Endothelial cell of umbilical vein (primary cell): Measurements from ENCODE around the gene KRT76. TPM values are rescaled to one million over a fixed set of nuclear protein-coding genes. Genes with fewer than 3 reads are reported as not detected.

Source experiments
- BruUV-seq: library from RNA; stranded (reverse); fragments of 400-500 nt; replicated peaks from 2 replicates; lab custom pipeline; 2021; lab: Mats Ljungman, UMichigan
- CTCF ChIA-PET: fragments of 300-600, 350-600 bp; sonication (Branson Sonifier 250); formaldehyde crosslinking; loops from one replicate; lab custom pipeline; 2021; ENCODE audit warnings: antibody characterized with exemption, inconsistent platforms; lab: Charles Lee
- POLR2A ChIA-PET: fragments of 300-600, 350-600 bp; sonication (Branson Sonifier 250); formaldehyde crosslinking; loops from one replicate; lab custom pipeline; 2021; ENCODE audit warnings: antibody characterized with exemption, inconsistent platforms; lab: Charles Lee
- DNase-seq: peaks from one replicate; pipeline ENCODE4 v3.0.0-alpha.2; 2011; ENCODE audit warnings: low read depth, low spot score
- FAIRE-seq: peaks from 2 replicates; lab custom pipeline; 2011; peaks lifted over from hg19 to GRCh38; lab: Jason Lieb, UNC
- H2AFZ ChIP-seq: 2 replicates; pipeline ENCODE4 v1.6.0; 2012; ENCODE audit warnings: low read depth, low read length, control low read depth, inconsistent platforms
- H3K27ac ChIP-seq: 2 replicates; pipeline ENCODE4 v1.5.1; 2011; ENCODE audit warnings: low read depth, mild to moderate bottlenecking, control low read depth, low read length, moderate library complexity; ENCODE audit not compliant: insufficient read depth
- H3K27me3 ChIP-seq, 2 experiments: 2 replicates each; pipeline versions ENCODE4 v1.6.0 to v1.6.1; 2011; ENCODE audit warnings: low read length in 2 of 2, mixed read lengths in 1 of 2; ENCODE audit not compliant: control insufficient read depth in 2 of 2, insufficient read depth in 2 of 2
- H3K36me3 ChIP-seq, 2 experiments: 2 replicates in 1 of 2; 3 replicates in 1 of 2; pipeline ENCODE4 v1.5.1; 2011; ENCODE audit warnings: low read length in 2 of 2, mild to moderate bottlenecking in 1 of 2, moderate library complexity in 1 of 2; ENCODE audit not compliant: control insufficient read depth in 2 of 2, insufficient read depth in 2 of 2; ENCODE audit errors: extremely low read depth in 1 of 2
- H3K4me1 ChIP-seq: 3 replicates; pipeline ENCODE4 v1.5.1; 2011; ENCODE audit warnings: mild to moderate bottlenecking, low read length; ENCODE audit not compliant: control insufficient read depth, insufficient read depth; ENCODE audit errors: extremely low read depth
- H3K4me2 ChIP-seq: 2 replicates; pipeline ENCODE4 v1.6.1; 2011; ENCODE audit warnings: low read length, control low read depth, mixed read lengths; ENCODE audit not compliant: insufficient read depth
- H3K4me3 ChIP-seq, 3 experiments: fragments of 200-600 bp in 1 of 3; sonication (generic), shearing (Covaris generic) in 1 of 3; replicated peaks in 1 of 3; 2 replicates each; pipeline ENCODE4 v1.5.1; 2011 to 2016; ENCODE audit warnings: control low read depth in 3 of 3, low read length in 3 of 3, mild to moderate bottlenecking in 2 of 3, inconsistent platforms in 1 of 3, low read depth in 1 of 3, moderate library complexity in 1 of 3; ENCODE audit not compliant: insufficient read depth in 1 of 3
- H3K79me2 ChIP-seq: 2 replicates; pipeline ENCODE4 v1.6.0; 2012; ENCODE audit warnings: low read length, inconsistent platforms; ENCODE audit not compliant: control insufficient read depth, insufficient read depth
- H3K9ac ChIP-seq: replicated peaks from 2 replicates; pipeline ENCODE3; 2011; ENCODE audit warnings: low read length, control low read depth; ENCODE audit not compliant: insufficient read depth; ENCODE audit errors: extremely low read depth
- H3K9me1 ChIP-seq: replicated peaks from 3 replicates; pipeline ENCODE4 v1.6.0; 2011; ENCODE audit warnings: mild to moderate bottlenecking, low read length; ENCODE audit not compliant: control insufficient read depth, insufficient read depth; ENCODE audit errors: extremely low read depth
- H3K9me3 ChIP-seq: replicated peaks from 2 replicates; pipeline ENCODE4 v1.5.1; 2012; ENCODE audit warnings: low read length, inconsistent platforms; ENCODE audit not compliant: control insufficient read depth, insufficient read depth
- H4K20me1 ChIP-seq: replicated peaks from 2 replicates; pipeline ENCODE3; 2011; ENCODE audit warnings: mild to moderate bottlenecking, low read length; ENCODE audit not compliant: control insufficient read depth, insufficient read depth; ENCODE audit errors: extremely low read depth
- EZH2 ChIP-seq: IDR thresholded peaks from 2 replicates; pipeline ENCODE4 v1.6.1; 2012; ENCODE audit warnings: borderline replicate concordance, low read depth, mild to moderate bottlenecking, moderate library complexity, low read length, inconsistent platforms; ENCODE audit not compliant: severe bottlenecking
- FOS ChIP-seq: IDR thresholded peaks from 2 replicates; pipeline ENCODE4 v1.6.1; 2011; ENCODE audit warnings: mild to moderate bottlenecking, low read length, moderate library complexity, borderline replicate concordance; ENCODE audit not compliant: insufficient read depth
- GATA2 ChIP-seq: IDR thresholded peaks from 2 replicates; pipeline ENCODE4 v1.7.0; 2011; ENCODE audit warnings: low read depth, mild to moderate bottlenecking, moderate library complexity, mixed read lengths, low read length; ENCODE audit not compliant: insufficient read length, insufficient read depth
- JUN ChIP-seq: IDR thresholded peaks from 2 replicates; pipeline ENCODE4 v1.6.1; 2011; ENCODE audit warnings: borderline replicate concordance, low read depth; ENCODE audit not compliant: insufficient read length, insufficient read depth
- MYC ChIP-seq: IDR thresholded peaks from one replicate; pipeline ENCODE4 v1.6.1; 2011; ENCODE audit warnings: mild to moderate bottlenecking, low read depth, low read length
- POLR2A ChIP-seq: IDR thresholded peaks from 2 replicates; pipeline ENCODE4 v1.6.1; 2012; ENCODE audit warnings: low read depth, mild to moderate bottlenecking, control low read depth, low read length
- POLR2AphosphoS5 ChIP-seq: IDR thresholded peaks from 2 replicates; pipeline ENCODE4 v1.6.1; 2012; ENCODE audit warnings: low read depth, mild to moderate bottlenecking, control low read depth, low read length, moderate library complexity; ENCODE audit not compliant: insufficient read depth
- dilution Hi-C: fragments of 300-500 bp; cut with MboI; formaldehyde crosslinking; loops from one replicate; pipeline ENCODE4 v1.15.0; 2019; ENCODE audit warnings: low sequenced_read_pairs; ENCODE audit not compliant: extremely low pct_ligation_motif_present
- intact Hi-C: fragments of 100-400 bp; cut with micrococcal nuclease; formaldehyde crosslinking; loops from one replicate; pipeline ENCODE4 v1.10.0; 2022
- polyA plus RNA-seq, 4 experiments: library from polyadenylated mRNA; depleted of rRNA in 3 of 4; stranded (reverse) in 3 of 4; unstranded in 1 of 4; fragments of >200 nt; gene quantifications; 2 replicates each; pipeline versions ENCODE4 v1.2.1 to v1.2.3, GENCODE V29; 2011 to 2012; ENCODE audit warnings: missing spikeins in 1 of 4
- total RNA-seq: library from RNA; stranded (reverse); gene quantifications from 2 replicates; pipeline ENCODE4 v1.2.3, GENCODE V29; 2021
- TF ChIP-seq, protein P1 (sequence below), 2 donors: IDR thresholded peaks; 1 replicate in 1 of 2; 2 replicates in 1 of 2; pipeline ENCODE4 v1.5.1; 2011; ENCODE audit warnings: low read length in 2 of 2, mild to moderate bottlenecking in 2 of 2, moderate library complexity in 2 of 2, control low read depth in 1 of 2, inconsistent platforms in 1 of 2, low read depth in 1 of 2; ENCODE audit not compliant: insufficient read depth in 1 of 2; ENCODE audit errors: extremely low read depth in 1 of 2
- TF ChIP-seq, protein P2 (sequence below): IDR thresholded peaks from 2 replicates; pipeline ENCODE4 v1.6.1; 2011; ENCODE audit not compliant: insufficient read depth, insufficient read length

The KRT76 gene
- total and polyA plus RNA-seq, 2 donors (not counting 3 experiments of a cell fraction or from before 2014, with no cell fraction given) = not detected

DNA sequence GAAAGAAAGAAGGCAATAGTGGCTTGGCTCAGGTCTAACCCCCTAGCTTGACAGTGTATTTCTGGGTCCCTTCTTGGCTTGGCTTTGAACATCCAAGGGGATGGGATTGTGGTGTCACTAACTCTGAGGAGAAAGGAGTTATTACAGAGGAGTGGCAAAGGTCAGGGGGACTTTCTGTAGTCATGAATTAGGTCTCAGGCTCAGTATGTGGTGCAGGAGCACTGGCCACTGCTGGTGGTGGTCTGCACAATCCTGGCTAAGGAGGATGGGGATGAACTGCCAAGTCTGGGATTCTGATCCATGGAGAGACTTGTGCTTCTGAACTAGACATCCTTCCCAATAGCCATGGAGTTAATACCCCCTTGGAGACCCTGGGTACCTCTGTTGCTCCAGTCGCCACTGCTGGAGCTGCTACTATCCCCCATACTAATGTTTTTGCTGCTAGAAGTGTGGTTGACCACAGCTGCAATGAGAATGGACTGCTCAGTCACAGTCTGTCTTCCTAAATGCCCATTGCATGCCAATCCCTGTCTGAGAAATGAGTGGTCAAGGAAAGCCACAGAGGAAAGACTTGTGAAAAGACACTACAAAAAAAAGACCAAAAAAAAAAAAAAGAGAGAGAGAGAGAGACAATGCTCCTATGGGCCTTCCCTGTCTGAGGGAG lies 32.5 kb downstream of the KRT76 start:
- POLR2A ChIA-PET = no interaction called here
- dilution Hi-C loops (no loop called here), intact Hi-C loops (no loop called here)
- Histone ChIP-seq H2AFZ (no peak overlapping the region), H3K27me3 (no peaks in the 10 kb centered on the region), H3K9ac (no peak overlapping the region), H3K4me3 (no peak overlapping the region), H3K4me1 (no peaks in the 10 kb centered on the region), H3K9me1 (no peaks in the 10 kb centered on the region), H3K79me2 (no peaks in the 10 kb centered on the region), H3K36me3 (no peaks in the 10 kb centered on the region), H3K27ac (no peak overlapping the region), H3K9me3 (no peaks in the 10 kb centered on the region), H4K20me1 (no peaks in the 10 kb centered on the region), H3K4me2 (no peak overlapping the region)
- no peak for DNase-seq
- no peak for FAIRE-seq
- TF ChIP-seq MYC = no peak
- TF ChIP-seq, protein P1, sequence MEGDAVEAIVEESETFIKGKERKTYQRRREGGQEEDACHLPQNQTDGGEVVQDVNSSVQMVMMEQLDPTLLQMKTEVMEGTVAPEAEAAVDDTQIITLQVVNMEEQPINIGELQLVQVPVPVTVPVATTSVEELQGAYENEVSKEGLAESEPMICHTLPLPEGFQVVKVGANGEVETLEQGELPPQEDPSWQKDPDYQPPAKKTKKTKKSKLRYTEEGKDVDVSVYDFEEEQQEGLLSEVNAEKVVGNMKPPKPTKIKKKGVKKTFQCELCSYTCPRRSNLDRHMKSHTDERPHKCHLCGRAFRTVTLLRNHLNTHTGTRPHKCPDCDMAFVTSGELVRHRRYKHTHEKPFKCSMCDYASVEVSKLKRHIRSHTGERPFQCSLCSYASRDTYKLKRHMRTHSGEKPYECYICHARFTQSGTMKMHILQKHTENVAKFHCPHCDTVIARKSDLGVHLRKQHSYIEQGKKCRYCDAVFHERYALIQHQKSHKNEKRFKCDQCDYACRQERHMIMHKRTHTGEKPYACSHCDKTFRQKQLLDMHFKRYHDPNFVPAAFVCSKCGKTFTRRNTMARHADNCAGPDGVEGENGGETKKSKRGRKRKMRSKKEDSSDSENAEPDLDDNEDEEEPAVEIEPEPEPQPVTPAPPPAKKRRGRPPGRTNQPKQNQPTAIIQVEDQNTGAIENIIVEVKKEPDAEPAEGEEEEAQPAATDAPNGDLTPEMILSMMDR (IDR thresholded peaks at IDR 0.05; ENCODE audit: extremely low read depth in 1 of 2, insufficient read depth in 1 of 2, low read depth in 1 of 2, low read length in 2 of 2) = no peak
- no peak for TF ChIP-seq EZH2
- TF ChIP-seq, protein P2, sequence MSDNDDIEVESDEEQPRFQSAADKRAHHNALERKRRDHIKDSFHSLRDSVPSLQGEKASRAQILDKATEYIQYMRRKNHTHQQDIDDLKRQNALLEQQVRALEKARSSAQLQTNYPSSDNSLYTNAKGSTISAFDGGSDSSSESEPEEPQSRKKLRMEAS = no peak
- TF ChIP-seq POLR2A = no peak
- TF ChIP-seq GATA2 = no peak
- no peak for TF ChIP-seq JUN
- TF ChIP-seq FOS = no peak
- no peak for TF ChIP-seq POLR2AphosphoS5
- CTCF ChIA-PET = no interaction called here
- no TSS peak for BruUV-seq
